RWPE2 (cell line): ENCODE results near the gene TIMD4.
"Not testable (repeated sequence)": the region's sequence is repeated elsewhere in the genome, so short reads cannot be mapped to it uniquely, and the experiment has no call there.

Experiments used
- ATAC-seq: fragments of 200-7000 bp; cut with Tn5 transposase; 3 replicates; pipeline ENCODE4 v1.9.1; 2021; ENCODE audit warnings: low read depth
- DNase-seq: peaks from one replicate; pipeline ENCODE4 v3.0.0-alpha.2; 2020; ENCODE audit warnings: low spot score
- H3K27ac ChIP-seq: fragments of 450-650 bp; 2 replicates; pipeline ENCODE4 v1.5.1; 2017; ENCODE audit warnings: mild to moderate bottlenecking; ENCODE audit not compliant: poor library complexity, severe bottlenecking
- H3K27me3 ChIP-seq: fragments of 250-450 bp; sonication (Bioruptor Pico); 2 replicates; pipeline ENCODE4 v1.5.1; 2021; ENCODE audit warnings: mild to moderate bottlenecking, moderate library complexity; ENCODE audit not compliant: insufficient read depth, poor library complexity, severe bottlenecking
- H3K36me3 ChIP-seq: fragments of 250-450 bp; sonication (Bioruptor Pico); 2 replicates; pipeline ENCODE4 v1.5.1; 2020; ENCODE audit warnings: low read depth, mild to moderate bottlenecking, moderate library complexity
- H3K4me1 ChIP-seq: fragments of 250-450 bp; sonication (Bioruptor Pico); 2 replicates; pipeline ENCODE4 v1.5.1; 2021; ENCODE audit warnings: mild to moderate bottlenecking, moderate library complexity; ENCODE audit not compliant: insufficient read depth, poor library complexity, severe bottlenecking
- H3K4me3 ChIP-seq: fragments of 250-450 bp; sonication (Bioruptor Pico); 2 replicates; pipeline ENCODE4 v1.5.1; 2021; ENCODE audit warnings: mild to moderate bottlenecking, moderate library complexity; ENCODE audit not compliant: severe bottlenecking
- H3K9me3 ChIP-seq: fragments of 250-450 bp; sonication (Bioruptor Pico); 2 replicates; pipeline ENCODE4 v1.5.1; 2021; ENCODE audit warnings: mild to moderate bottlenecking, moderate library complexity; ENCODE audit not compliant: severe bottlenecking
- TF ChIP-seq, protein P1 (sequence below): fragments of 450-650 bp; IDR thresholded peaks from one replicate; pipeline ENCODE4 v1.5.1; 2017; ENCODE audit warnings: mild to moderate bottlenecking, moderate library complexity; ENCODE audit not compliant: poor library complexity, severe bottlenecking

TIMD4 gene

DNA sequence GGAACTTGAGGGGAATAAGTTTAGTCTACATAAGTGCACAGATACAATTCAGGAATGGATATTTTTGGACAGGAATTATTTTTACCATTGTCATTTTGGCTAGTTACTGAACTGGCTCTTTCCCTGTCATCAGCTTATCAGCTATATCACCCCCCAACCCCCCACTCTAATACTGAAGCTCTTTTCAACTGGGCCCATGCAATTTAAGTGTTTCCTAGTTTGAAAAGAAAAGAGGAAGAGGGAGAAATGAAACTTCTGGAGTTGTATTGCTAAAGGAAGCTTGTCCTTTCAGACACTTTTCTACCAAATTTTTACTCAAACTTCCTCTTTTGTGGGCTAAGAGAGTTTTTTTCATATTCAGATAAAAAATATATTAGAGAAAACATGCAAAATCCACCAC, 18.5 kb upstream of the TIMD4 start:
- Histone ChIP-seq H3K36me3 (no peaks in the 10 kb centered on the region), H3K4me1 (no peaks in the 10 kb centered on the region), H3K4me3 (no peak overlapping the region), H3K27me3 (no peaks in the 10 kb centered on the region), H3K9me3 (peaks cover 2% of the 10 kb centered on the region), H3K27ac (no peak overlapping the region)
- DNase-seq, result no peak
- TF ChIP-seq, protein P1, sequence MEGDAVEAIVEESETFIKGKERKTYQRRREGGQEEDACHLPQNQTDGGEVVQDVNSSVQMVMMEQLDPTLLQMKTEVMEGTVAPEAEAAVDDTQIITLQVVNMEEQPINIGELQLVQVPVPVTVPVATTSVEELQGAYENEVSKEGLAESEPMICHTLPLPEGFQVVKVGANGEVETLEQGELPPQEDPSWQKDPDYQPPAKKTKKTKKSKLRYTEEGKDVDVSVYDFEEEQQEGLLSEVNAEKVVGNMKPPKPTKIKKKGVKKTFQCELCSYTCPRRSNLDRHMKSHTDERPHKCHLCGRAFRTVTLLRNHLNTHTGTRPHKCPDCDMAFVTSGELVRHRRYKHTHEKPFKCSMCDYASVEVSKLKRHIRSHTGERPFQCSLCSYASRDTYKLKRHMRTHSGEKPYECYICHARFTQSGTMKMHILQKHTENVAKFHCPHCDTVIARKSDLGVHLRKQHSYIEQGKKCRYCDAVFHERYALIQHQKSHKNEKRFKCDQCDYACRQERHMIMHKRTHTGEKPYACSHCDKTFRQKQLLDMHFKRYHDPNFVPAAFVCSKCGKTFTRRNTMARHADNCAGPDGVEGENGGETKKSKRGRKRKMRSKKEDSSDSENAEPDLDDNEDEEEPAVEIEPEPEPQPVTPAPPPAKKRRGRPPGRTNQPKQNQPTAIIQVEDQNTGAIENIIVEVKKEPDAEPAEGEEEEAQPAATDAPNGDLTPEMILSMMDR, result no peak
- no peak for ATAC-seq

DNA sequence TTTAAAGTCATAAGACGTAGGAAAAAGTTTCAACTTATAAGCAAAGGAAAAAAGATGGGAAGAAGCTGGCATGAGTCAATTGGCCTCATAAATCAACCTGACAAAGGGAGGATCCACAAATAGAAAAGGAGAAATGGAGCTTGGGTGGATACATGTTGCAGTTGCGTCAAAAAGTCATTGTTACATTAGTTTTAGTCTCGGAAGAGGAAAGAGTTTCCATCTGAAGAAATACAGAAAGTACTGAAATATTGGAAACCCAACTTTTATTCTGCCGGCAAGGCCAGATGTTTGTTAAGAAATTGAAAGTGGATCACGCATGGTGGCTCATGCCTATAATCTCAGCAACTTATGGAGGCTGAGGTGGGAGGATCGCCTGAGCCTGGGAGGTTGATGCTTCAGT, 11.3 kb upstream of the TIMD4 start:
- DNase-seq (no peak), ATAC-seq (no peak)
- no peak overlapping the region for H3K4me3 ChIP-seq
- H3K4me1 ChIP-seq, result no peaks in the 10 kb centered on the region
- H3K9me3 ChIP-seq, result no peaks in the 10 kb centered on the region
- H3K27ac ChIP-seq, result no peak overlapping the region
- TF ChIP-seq, protein P1, result no peak
- H3K27me3 ChIP-seq, result no peaks in the 10 kb centered on the region
- H3K36me3 ChIP-seq, result no peaks in the 10 kb centered on the region

DNA sequence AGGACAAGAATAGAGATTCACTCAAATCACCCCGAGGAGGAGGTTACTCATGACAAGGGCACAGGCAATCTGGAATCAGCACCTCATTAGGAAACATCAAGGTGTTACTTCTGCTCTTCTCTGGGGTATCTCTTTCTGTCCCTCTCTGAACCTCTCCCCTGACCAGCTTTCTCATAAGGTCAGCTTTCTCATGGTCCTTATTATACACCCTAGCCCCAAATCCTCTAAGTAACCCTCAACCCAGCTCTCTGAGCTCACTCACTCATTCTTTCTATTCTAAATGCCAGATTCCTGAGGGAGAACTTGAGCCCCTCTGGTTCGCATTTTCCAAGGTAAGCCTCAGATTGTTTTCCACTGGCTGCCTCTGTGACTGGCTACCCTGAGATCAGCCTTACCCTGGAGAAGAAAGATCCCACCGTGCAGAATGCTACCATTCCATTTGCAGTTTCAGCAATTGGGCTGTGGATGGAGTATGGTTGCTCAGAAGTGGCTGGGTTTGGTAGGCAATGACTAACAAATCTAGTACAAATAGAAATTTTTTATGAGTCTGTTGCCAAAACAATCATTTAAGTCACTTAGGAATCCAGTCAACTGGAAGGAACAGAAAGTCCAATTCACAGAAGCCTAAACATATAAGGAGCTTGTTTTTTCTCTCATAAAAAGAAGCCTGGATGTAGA, 9.0 kb upstream of the TIMD4 start:
- ATAC-seq (no peak), DNase-seq (no peak)
- no peaks in the 10 kb centered on the region for H3K27me3 ChIP-seq
- no peaks in the 10 kb centered on the region for H3K9me3 ChIP-seq
- no peaks in the 10 kb centered on the region for H3K4me1 ChIP-seq
- TF ChIP-seq, protein P1, result no peak
- no peak overlapping the region for H3K4me3 ChIP-seq
- no peaks in the 10 kb centered on the region for H3K36me3 ChIP-seq
- H3K27ac ChIP-seq, result no peak overlapping the region

DNA sequence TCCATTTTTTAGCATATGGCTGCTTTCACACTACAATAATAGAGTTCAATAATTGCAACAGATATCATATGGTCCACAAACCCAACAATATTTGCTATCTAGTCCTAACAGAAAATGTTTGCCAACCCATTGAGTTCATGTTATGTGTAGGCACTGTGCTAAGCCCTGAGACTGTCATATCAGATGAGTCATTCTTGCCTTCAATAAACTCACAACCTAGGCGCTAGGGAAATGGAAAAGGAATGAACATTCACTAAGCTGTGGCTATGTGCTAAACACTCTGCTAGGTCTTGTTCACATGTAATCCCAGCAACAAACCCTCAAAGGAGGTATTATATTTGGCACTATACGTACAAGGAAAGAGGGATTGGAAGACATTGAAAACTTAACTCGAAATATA, 8.4 kb upstream of the TIMD4 start:
- no peaks in the 10 kb centered on the region for H3K4me1 ChIP-seq

DNA sequence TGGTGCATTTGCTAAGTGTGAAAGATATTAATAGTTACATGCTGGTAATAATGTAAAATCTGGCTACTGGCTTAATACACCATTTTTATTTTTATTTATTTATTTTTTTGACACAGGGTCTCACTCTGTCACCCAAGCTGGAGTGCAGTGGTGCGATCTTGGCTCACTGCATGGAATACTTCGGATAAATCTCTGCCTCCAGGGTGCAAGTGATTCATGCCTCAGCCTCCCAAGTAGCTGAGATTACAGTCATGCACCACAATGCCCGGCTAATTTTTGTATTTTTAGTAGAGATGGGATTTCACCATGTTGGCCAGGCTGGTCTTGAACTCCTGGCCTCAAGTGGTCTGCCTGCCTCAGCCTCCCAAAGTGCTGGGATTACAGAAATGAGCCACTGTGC, 4.4 kb upstream of the TIMD4 start:
- not testable (repeated sequence) for H3K27ac ChIP-seq, H3K4me1 ChIP-seq, DNase-seq, H3K9me3 ChIP-seq, H3K4me3 ChIP-seq, H3K27me3 ChIP-seq, ATAC-seq, H3K36me3 ChIP-seq

More for the DNA sequence above, 8.4 kb upstream of the TIMD4 start:
- Histone ChIP-seq H3K4me3 (no peak overlapping the region), H3K27me3 (no peaks in the 10 kb centered on the region), H3K9me3 (no peaks in the 10 kb centered on the region), H3K27ac (no peak overlapping the region), H3K36me3 (no peaks in the 10 kb centered on the region)
- ATAC-seq, result no peak
- TF ChIP-seq, protein P1, result no peak
- no peak for DNase-seq
